Activated CD4-positive, alpha-beta T cell treated with anti-CD3 and anti-CD28 coated beads, Interleukin-2, amount 50 U/mL, for 4 hours (primary cell): Measurements from ENCODE around the gene AGAP3.

ENCODE experiments used
- DNase-seq, 2 experiments: peaks; one replicate each; pipeline ENCODE4 v3.0.0-alpha.2; 2020

Gene AGAP3

DNA sequence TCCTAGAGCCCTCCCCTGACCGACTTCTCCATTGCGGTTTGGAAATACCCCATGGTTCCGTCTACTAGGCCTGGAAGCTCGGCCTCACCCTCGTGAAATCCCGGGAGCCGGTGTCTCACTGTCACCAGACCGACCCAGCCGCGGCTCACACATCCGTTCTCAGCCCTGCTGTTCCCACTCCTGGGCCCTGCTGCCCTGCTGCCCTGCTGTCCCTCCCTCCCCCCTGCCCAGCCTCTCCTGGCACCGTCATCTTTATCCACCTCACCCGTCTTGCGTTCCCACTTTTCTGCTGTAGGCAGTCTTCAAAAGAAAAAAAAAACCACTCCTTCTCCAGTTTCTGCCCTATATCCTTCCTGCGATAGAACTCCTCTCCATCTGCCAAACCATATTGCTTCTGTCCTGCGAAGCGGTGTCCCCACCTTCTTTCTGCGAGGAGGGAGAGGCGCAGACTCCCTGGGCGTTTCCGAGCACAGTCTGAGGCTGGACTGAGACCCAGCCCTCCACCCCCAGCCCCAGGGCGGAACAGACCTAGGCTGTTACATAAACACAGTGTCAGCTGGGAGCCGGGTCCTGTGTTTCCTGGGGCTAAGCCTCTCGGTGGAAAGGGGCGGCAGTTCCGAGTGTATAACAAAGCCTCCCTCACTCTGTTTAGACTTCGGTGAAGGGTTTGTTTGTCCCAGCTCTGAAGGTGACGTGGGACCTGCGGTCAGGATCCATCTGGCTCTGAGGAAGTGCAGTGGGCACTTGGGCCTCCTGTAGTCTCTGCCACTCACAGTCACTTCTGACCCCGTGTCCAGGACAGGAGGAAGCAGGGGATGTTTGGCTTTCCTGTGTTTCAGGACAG lies 2.8 kb downstream of the AGAP3 start:
- DNase-seq: no peak

DNA sequence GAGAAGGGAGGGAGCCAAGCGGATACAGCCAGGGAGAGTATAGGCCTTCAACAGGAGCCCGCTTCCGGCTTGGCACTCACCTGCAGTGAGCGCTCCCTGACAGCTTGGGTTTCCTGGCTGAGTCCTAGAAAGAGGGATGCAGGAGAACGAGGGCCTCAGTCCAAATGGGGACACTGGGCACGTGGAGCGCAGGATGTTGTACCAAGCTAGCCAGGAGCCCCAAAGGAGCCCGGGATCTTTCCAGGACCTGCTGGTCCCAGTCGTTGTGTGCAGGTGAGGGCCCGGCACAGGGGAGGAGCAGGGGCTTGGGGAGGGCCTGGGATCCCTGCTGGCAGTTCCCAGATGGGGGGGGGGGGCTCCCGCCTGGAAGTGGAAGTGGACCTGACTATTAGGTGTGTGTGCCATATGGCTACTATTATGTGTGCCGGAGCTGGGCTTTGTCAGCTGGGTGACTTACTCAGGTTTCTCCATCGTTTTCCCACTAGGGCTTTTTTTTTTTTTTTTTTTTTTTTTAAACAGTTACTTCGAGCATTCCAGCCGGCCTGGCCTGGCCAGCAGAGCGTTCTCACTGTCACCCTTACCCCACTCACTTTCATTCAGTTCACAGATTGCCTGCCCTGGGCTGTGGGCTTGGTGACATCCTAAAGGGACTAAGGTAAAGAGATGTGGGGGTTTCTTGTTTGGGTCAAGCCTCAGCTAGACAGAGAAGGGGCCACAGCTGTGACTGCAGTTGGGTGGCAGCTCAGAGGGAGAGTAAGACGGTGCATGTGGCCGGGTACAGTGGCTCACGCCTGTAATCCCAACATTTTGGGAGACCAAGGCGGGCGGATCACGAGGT lies 3.8 kb downstream of the AGAP3 start:
- no peak for DNase-seq

GRCh38 chr7:151091003-151091402 lies 4.7 kb downstream of the AGAP3 start:
- DNase-seq: no peak

- DNase-seq: no peak
Observed at GRCh38 chr7:151091431-151091830, 5.2 kb downstream of the AGAP3 start.

- DNase-seq: no peak
Observed at GRCh38 chr7:151091988-151092387, 5.7 kb downstream of the AGAP3 start.

DNA sequence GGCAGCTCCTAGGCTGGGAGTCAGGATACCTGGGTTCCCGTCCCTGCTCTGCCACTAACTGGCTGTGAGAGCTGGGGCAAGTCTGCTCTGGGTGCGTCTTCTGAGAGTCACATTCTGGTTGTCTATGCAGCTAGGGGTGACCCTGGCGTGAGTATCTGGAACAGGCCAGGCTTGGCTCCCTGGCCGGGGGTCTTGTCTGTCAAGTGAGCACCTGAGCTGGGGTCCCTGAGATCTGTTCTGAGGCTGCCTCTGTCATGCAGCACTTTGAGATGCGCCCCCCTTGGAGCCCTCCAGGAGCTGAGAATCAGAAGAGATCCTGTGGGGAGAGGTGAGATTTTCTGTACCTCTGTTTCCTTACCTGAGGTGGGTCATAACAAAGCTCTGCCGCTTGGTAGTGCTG lies 7.5 kb downstream of the AGAP3 start:
- no peak for DNase-seq

DNA sequence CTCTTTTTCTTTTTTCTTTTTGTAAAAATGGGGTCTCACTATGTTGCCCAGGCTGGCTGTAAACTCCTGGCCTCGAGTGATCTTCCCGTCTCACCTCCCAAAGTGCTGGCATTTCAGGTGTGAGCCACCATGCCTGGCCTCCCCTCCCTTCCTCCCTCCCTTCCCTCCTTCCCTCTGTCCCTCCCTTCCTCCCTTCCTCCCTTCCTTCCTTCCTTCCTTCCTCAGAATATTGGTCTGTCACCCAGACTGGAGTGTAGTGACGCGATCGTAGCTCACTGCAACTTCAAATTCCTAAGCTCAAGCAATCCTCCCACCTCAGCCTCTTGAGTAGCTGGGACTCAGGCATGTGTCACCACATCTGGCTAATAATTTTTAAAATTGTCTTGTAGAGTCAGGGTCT lies 8.4 kb downstream of the AGAP3 start:
- DNase-seq: no peak

DNA sequence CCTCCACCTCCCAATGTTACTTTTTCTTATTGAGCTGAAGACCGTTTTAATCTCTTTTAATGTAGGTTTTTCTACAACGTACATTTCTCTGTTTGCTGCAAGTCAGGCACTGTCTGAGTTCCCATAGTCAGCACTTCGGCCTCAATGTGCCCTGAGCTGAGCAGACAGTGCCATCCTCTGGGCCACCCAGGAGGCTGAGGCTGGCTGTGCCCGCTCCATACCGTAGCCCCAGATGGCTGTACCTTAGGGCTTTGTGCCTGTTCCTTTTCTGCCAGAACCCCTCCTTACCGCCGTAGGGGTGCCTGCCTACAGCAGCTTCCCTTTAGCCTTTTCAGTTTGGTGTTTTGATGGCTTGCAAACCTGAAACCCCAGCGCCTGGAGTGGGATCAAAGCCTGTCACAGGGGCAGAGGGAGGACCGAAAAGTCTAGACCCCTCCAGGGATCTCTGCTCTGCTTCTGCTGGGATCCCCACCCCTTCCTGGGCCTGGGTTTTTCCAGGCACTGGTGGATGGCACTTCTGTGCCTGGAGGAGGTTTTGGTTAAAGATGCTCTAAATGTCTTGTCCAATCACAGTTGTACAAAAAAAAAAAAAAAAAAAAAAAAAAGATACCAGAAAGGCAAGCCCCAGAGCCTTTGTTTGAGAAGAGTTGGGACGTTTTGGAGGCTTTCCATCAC lies 9.0 kb downstream of the AGAP3 start:
- DNase-seq: no peak

GRCh38 chr7:151095828-151096475 lies 9.7 kb downstream of the AGAP3 start:
- no peak for DNase-seq

DNA sequence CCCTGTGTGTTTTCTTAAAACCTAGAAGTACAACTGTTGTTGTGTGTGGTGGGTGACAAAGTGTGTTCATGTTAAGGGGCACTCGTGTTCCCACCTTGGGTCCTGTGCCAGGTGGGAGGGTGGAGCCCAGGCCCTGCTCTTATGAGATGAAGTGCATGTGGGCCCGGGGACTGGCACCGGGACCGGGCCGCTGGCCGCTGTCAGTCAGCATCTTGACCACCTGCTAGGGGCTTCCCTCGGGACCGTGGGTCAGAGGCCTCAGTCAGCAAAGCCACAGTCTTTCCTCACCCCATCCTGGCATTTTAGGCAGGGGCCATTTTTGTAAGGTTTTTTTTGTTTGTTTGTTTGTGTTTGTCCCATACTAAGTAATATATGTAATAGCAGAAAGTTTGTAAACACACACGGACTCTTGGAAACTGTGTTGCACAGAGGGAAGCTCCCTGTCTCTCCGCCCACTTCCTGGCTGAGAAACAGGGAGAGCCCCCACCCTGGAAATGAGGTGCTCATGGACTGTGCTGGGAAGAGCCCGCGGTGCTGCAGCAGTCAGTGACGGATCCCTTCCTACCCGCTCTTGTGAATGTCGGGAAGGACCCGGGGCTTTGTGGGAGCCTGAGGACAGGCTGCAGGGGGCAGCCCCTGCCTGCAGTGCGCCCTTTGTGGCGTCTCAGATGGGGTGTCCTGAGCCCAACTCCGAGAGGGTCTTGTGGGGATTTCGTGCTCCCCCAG lies 13.4 kb downstream of the AGAP3 start:
- no peak for DNase-seq

DNA sequence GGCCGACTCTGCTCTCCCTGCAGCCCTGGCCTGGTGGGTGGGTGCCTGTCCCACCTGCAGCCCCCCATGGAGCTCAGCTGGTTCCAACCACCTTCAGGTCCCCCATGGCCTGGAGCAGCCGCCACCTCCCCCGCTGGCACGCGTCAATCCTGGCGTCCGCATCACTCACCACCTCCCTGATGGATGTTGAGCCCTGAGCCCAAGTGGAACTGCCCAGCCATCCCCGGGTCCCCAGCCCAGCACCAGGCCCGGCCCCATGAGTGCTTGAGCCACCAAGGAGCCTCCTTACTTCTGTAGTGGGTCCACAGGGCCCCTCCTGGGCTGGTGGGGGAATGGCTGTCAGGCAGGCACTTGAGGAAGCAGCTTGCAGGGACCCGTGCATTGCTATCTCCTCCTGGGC lies 14.6 kb downstream of the AGAP3 start:
- no peak for DNase-seq

DNA sequence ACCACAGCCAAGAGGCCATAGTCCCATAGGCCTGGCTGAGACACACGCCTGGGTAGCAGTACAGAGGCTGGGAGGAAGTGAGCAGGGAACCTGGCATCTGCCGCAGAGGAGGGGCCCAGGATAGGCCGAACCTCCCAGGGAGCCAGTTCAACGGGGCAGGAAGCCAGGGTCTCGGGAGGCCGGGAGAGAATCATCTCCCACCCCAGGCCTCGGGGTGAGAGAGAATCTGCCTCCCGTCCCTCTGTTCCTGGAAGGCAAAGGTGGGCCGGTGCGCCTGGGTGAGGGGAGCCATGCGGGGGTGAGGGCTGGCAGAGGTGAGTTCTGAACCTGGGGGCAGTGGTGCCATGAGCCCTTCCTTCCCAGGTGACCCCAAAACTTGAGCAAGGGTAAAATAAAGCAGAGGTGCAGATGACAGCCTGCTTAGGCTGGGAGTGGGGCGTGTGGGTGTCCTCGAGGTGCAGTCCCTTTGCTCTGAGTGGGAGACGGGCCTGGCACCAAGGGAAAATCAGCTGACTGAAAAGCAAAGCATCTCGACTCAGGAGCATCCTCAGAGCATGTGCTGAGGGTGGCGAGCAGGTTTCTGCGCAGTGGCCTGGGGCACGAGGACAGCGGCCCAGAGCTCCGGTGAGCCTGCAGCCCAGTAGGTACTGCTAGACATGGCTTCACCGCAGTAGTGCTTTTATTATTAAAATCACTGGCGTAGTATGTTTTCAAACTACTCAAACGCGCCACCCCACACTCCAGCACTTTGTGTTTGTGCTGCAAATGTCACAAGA lies 15.5 kb downstream of the AGAP3 start:
- no peak for DNase-seq

GRCh38 chr7:151102991-151103390 lies 16.7 kb downstream of the AGAP3 start:
- no peak for DNase-seq

DNA sequence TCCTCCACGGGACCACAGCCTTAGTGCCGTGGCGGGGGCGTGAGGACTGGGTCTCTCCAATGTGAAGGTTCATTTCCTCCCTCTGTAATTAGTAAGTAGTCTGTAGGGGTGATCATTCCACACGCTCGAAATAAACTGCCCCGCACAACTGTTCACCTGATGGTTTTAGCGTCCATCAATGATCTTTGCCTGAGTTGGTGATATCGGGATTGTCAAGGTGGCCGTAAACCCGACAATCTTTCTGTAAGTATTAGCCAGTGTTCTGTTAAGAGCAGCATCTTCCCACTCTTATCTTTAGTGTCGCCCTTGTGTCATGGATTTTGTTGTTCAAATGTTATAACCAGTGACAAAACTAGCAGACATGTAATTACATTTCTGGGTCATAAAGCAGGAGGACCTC lies 17.7 kb downstream of the AGAP3 start:
- no peak for DNase-seq

DNA sequence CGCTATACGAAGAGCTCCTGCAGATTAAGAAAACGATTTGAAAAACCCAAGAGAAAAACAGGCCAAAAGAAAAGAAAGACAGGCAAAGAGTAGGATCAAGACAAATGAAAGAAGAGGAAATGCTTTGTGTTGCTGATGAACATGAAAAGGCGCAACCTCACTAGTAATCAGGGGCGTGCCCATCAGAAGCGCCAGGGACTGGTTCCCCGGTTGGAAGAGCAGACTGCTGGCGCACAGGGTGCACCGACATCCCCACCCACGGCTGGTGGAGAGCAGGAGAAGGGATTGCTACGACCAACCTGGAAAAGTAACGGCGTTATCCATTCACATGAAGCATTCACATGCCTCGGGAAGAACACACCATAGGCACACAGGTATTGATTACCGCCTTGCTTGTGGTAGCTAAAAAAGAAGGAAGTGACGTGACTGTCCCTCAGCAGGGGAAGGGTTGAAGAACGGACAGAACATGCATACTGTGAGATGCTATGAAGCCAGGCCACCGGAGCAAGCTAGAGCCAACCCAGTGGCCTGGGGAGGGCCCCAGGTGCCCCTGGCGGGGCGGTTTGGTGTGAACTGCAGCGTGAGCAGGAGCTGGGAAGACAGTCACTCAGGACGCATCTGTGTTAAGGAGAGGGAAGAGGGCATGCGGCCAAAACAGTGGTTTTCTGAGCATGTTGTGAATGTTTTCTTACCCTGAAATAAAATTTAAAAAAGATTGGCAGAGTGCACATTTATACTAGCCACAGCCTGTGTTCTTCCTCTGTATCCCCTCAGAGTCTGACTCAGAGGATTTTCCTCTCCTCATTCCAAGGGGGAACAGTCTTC lies 18.3 kb downstream of the AGAP3 start:
- no peak for DNase-seq

DNA sequence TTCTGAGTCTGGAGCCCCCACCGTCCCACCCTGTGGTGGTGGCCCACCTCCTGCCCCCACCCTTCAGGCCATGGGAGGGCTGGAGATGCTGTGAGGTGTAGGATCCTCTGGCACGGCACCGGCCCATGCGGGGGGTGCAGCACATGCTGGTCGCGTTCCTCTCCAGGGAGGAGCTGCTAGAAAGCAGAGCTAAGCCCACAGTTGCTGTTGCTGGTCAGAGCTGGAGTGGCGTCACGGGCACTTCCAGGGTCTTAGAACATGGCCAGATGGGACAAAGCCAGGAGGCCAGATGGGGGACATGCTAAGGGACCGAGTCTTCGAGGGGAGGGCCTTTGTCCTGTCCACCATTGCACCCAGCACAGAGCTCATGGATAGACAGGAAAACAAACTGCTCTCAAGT lies 21.6 kb downstream of the AGAP3 start:
- DNase-seq: no peak

- DNase-seq: no peak
Observed at GRCh38 chr7:151109094-151110048, 23.1 kb downstream of the AGAP3 start.

- DNase-seq: no peak
Observed at GRCh38 chr7:151110236-151110940, 24.1 kb downstream of the AGAP3 start.
